Neuronal stem cell (in vitro differentiated cells): ENCODE measurements around the gene CHAF1A.

Experiments
- DNase-seq: peaks from one replicate; pipeline ENCODE4 v3.0.0-alpha.2; 2013; ENCODE audit warnings: low spot score
- H2AFZ ChIP-seq: one replicate; pipeline ENCODE4 v1.6.1; 2013; ENCODE audit warnings: mild to moderate bottlenecking, low read length, inconsistent platforms
- H2AK5ac ChIP-seq: 2 replicates; pipeline ENCODE4 v1.6.1; 2013; ENCODE audit warnings: low read depth, mild to moderate bottlenecking, inconsistent platforms, low read length, moderate library complexity, mixed read lengths
- H2BK120ac ChIP-seq: 2 replicates; pipeline ENCODE4 v1.6.1; 2013; ENCODE audit warnings: low read depth, mild to moderate bottlenecking, inconsistent platforms, low read length, moderate library complexity, mixed read lengths
- H2BK12ac ChIP-seq: one replicate; pipeline ENCODE4 v1.6.1; 2013; ENCODE audit warnings: low read length, inconsistent platforms
- H2BK15ac ChIP-seq: 2 replicates; pipeline ENCODE4 v1.6.1; 2013; ENCODE audit warnings: mild to moderate bottlenecking, low read length, inconsistent platforms, mixed read lengths
- H2BK5ac ChIP-seq: one replicate; pipeline ENCODE4 v1.6.1; 2013; ENCODE audit warnings: inconsistent platforms, mild to moderate bottlenecking, low read length, moderate library complexity
- H3K14ac ChIP-seq: one replicate; pipeline ENCODE4 v1.6.1; 2013; ENCODE audit warnings: low read length, inconsistent platforms
- H3K18ac ChIP-seq: 2 replicates; pipeline ENCODE4 v1.6.1; 2013; ENCODE audit warnings: low read length, inconsistent platforms
- H3K23ac ChIP-seq: 2 replicates; pipeline ENCODE4 v1.6.1; 2013; ENCODE audit warnings: low read depth, mild to moderate bottlenecking, mixed read lengths, low read length, inconsistent platforms; ENCODE audit not compliant: poor library complexity
- H3K27ac ChIP-seq: replicated peaks from 3 replicates; pipeline ENCODE4 v1.5.1; 2013; ENCODE audit warnings: low read length, inconsistent platforms
- H3K27me3 ChIP-seq, 3 experiments: 2 replicates each; pipeline ENCODE4 v1.6.1; 2013; ENCODE audit warnings: low read length in 3 of 3, mild to moderate bottlenecking in 2 of 3, inconsistent platforms in 1 of 3, low read depth in 1 of 3, mixed read lengths in 1 of 3, moderate library complexity in 1 of 3; ENCODE audit not compliant: control insufficient read depth in 3 of 3, insufficient read depth in 3 of 3
- H3K36me3 ChIP-seq, 2 donors: replicated peaks in 1 of 2; 2 replicates each; pipeline ENCODE4 v1.6.1; 2013; ENCODE audit warnings: low read length in 2 of 2; ENCODE audit not compliant: control insufficient read depth in 2 of 2, insufficient read depth in 2 of 2
- H3K4ac ChIP-seq: 2 replicates; pipeline ENCODE4 v1.6.1; 2013; ENCODE audit warnings: inconsistent platforms, mild to moderate bottlenecking, low read length, moderate library complexity
- H3K4me1 ChIP-seq, 2 donors: 1 replicate in 1 of 2; 2 replicates in 1 of 2; pipeline ENCODE4 v1.6.1; 2013; ENCODE audit warnings: low read length in 2 of 2, low read depth in 1 of 2; ENCODE audit not compliant: control insufficient read depth in 2 of 2, insufficient read depth in 1 of 2
- H3K4me2 ChIP-seq: one replicate; pipeline ENCODE4 v1.6.1; 2013; ENCODE audit warnings: mild to moderate bottlenecking, low read length, inconsistent platforms; ENCODE audit not compliant: insufficient read depth, poor library complexity, severe bottlenecking
- H3K4me3 ChIP-seq, 2 donors: 2 replicates each; pipeline ENCODE4 v1.5.1; 2013; ENCODE audit warnings: low read length in 2 of 2, mild to moderate bottlenecking in 2 of 2, inconsistent platforms in 1 of 2, moderate library complexity in 1 of 2
- H3K79me1 ChIP-seq: one replicate; pipeline ENCODE4 v1.6.1; 2013; ENCODE audit warnings: low read depth, mild to moderate bottlenecking, inconsistent platforms, low read length, moderate library complexity
- H3K9ac ChIP-seq: one replicate; pipeline ENCODE4 v1.6.1; 2013; ENCODE audit warnings: mild to moderate bottlenecking, low read depth, low read length, inconsistent platforms; ENCODE audit not compliant: poor library complexity
- H3K9me3 ChIP-seq, 2 donors: replicated peaks in 1 of 2; 2 replicates each; pipeline versions ENCODE3 to v1.6.1; 2013; ENCODE audit warnings: low read length in 2 of 2, mild to moderate bottlenecking in 2 of 2, inconsistent platforms in 1 of 2, low read depth in 1 of 2, mixed read lengths in 1 of 2, moderate library complexity in 1 of 2; ENCODE audit not compliant: control insufficient read depth in 2 of 2, insufficient read depth in 1 of 2
- H4K8ac ChIP-seq: one replicate; pipeline ENCODE4 v1.6.1; 2013; ENCODE audit warnings: low read depth, mild to moderate bottlenecking, inconsistent platforms, low read length, moderate library complexity
- H4K91ac ChIP-seq: one replicate; pipeline ENCODE4 v1.6.1; 2013; ENCODE audit warnings: low read length, low read depth, mild to moderate bottlenecking, inconsistent platforms; ENCODE audit not compliant: poor library complexity
- WGBS, 2 donors: extraction: QIAGEN DNeasy Blood & Tissue Kit; methylation state at CpG; one replicate each; pipeline ENCODE4 v1.1.7; 2013; ENCODE audit warnings: missing lambda C conversion rate in 2 of 2, mixed read lengths in 1 of 2; ENCODE audit not compliant: insufficient read length in 2 of 2, insufficient replicate concordance in 1 of 2; ENCODE audit errors: extremely low coverage in 2 of 2; 5-methylcytosine and 5-hydroxymethylcytosine counted together

CHAF1A gene

DNA sequence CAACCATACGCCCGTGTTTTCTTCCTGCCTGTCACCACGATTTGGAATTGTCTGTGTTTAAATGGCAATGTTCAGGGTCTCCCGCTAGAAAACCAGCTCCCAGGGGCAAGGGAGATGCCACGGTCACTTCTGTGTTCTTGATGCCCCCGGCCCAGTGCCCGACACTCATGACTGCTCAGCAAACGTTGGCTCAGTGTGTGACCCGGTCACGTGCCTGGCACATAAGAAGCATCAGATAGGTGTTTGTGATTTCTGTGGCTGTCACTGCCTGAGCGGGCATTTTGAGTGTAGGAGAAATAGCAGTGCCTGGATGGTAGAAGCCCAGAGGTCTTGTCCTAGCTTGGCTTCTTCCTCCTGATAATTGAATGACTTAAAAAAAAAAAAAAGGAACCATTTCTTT, 85.1 kb downstream of the CHAF1A start:
- no peak overlapping the region for H3K4me3 ChIP-seq
- no peak overlapping the region for H3K14ac ChIP-seq
- WGBS, 2 donors: no CpG with 5 or more reads among the region's 11 CpGs
- H2BK15ac ChIP-seq: no peak overlapping the region
- no peak overlapping the region for H3K18ac ChIP-seq
- H3K4me2 ChIP-seq: no peak overlapping the region
- no peak overlapping the region for H2AFZ ChIP-seq
- no peak overlapping the region for H2AK5ac ChIP-seq
- peaks cover 18% of the 10 kb centered on the region for H3K79me1 ChIP-seq
- H3K36me3 ChIP-seq: peaks cover 40 to 72% of the 10 kb centered on the region in 2 donors
- H3K23ac ChIP-seq: no peak overlapping the region
- peaks cover 0 to 2% (median under 1%) of the 10 kb centered on the region in 3 experiments for H3K27me3 ChIP-seq
- no peak overlapping the region for H4K8ac ChIP-seq
- no peak overlapping the region for H2BK12ac ChIP-seq
- no peak for DNase-seq
- no peak overlapping the region for H2BK5ac ChIP-seq
- H3K9ac ChIP-seq: no peak overlapping the region
- no peak overlapping the region for H3K27ac ChIP-seq
- peaks cover 0 to 8% of the 10 kb centered on the region in 2 donors for H3K9me3 ChIP-seq
- no peak overlapping the region for H2BK120ac ChIP-seq
- H3K4ac ChIP-seq: no peak overlapping the region
- no peak overlapping the region for H4K91ac ChIP-seq
- peaks cover 0 to 1% of the 10 kb centered on the region in 2 donors for H3K4me1 ChIP-seq

DNA sequence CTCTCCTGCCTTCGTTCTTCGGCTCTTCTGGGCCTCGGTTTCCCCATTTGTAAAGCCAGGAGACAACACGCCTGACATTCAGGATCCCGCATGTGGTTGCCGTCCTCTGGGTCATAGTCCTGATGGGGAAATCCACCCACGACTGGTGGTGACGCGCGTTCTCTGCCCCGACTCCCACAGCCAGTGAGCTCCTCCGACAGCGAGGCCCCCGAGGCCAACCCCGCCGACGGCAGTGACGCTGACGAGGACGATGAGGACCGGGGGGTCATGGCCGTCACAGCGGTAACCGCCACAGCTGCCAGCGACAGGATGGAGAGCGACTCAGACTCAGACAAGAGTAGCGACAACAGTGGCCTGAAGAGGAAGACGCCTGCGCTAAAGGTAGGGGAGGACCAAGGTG, 86.1 kb downstream of the CHAF1A start:
- Histone ChIP-seq H3K18ac (no peak overlapping the region), H2BK5ac (no peak overlapping the region), H4K8ac (no peak overlapping the region), H3K9ac (no peak overlapping the region), H3K9me3 (peaks cover 0 to 13% of the 10 kb centered on the region in 2 donors), H3K79me1 (peaks cover 20% of the 10 kb centered on the region), H2BK15ac (no peak overlapping the region), H3K14ac (no peak overlapping the region), H3K4me1 (peaks cover 0 to 1% of the 10 kb centered on the region in 2 donors), H4K91ac (no peak overlapping the region), H3K4me3 (no peak overlapping the region), H3K36me3 (peaks cover 44 to 72% of the 10 kb centered on the region in 2 donors), H2BK12ac (no peak overlapping the region), H3K4me2 (no peak overlapping the region), H2AFZ (no peak overlapping the region), H3K4ac (no peak overlapping the region), H3K27me3 (peaks cover 0 to 6% (median 2%) of the 10 kb centered on the region in 3 experiments), H2BK120ac (no peak overlapping the region), H3K27ac (no peak overlapping the region), H2AK5ac (no peak overlapping the region), H3K23ac (no peak overlapping the region)
- no peak for DNase-seq
- no CpG with 5 or more reads among the region's 29 CpGs for WGBS, 2 donors

DNA sequence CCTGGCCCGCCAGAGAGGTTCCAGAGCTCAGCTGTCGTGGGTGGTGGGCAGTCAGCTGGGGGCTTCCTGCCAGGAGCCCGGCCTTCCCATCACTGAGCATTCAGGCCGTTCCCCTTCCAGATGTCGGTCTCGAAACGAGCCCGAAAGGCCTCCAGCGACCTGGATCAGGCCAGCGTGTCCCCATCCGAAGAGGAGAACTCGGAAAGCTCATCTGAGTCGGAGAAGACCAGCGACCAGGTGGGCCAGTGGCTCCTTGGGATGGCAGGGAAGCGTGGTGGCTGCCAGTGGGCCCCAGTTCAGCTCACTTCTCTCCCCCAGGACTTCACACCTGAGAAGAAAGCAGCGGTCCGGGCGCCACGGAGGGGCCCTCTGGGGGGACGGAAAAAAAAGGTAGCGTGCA, 89.0 kb downstream of the CHAF1A start:
- no peak overlapping the region for H3K18ac ChIP-seq
- H3K9ac ChIP-seq: no peak overlapping the region
- H3K9me3 ChIP-seq: peaks cover 0 to 13% of the 10 kb centered on the region in 2 donors
- H2AFZ ChIP-seq: no peak overlapping the region
- DNase-seq: no peak
- peaks cover 0 to 6% (median 2%) of the 10 kb centered on the region in 3 experiments for H3K27me3 ChIP-seq
- H3K23ac ChIP-seq: no peak overlapping the region
- no CpG with 5 or more reads among the region's 21 CpGs for WGBS, 2 donors
- H3K36me3 ChIP-seq: peaks cover 54 to 86% of the 10 kb centered on the region in 2 donors
- H2BK12ac ChIP-seq: no peak overlapping the region
- H3K4me2 ChIP-seq: no peak overlapping the region
- no peak overlapping the region for H2BK15ac ChIP-seq
- no peak overlapping the region for H3K14ac ChIP-seq
- no peak overlapping the region for H2AK5ac ChIP-seq
- H3K4ac ChIP-seq: no peak overlapping the region
- no peak overlapping the region for H4K8ac ChIP-seq
- no peak overlapping the region for H2BK5ac ChIP-seq
- H3K4me3 ChIP-seq: no peak overlapping the region
- peaks cover 18% of the 10 kb centered on the region for H3K79me1 ChIP-seq
- H4K91ac ChIP-seq: no peak overlapping the region
- H3K27ac ChIP-seq: no peak overlapping the region
- peaks cover 0 to 1% of the 10 kb centered on the region in 2 donors for H3K4me1 ChIP-seq
- no peak overlapping the region for H2BK120ac ChIP-seq

DNA sequence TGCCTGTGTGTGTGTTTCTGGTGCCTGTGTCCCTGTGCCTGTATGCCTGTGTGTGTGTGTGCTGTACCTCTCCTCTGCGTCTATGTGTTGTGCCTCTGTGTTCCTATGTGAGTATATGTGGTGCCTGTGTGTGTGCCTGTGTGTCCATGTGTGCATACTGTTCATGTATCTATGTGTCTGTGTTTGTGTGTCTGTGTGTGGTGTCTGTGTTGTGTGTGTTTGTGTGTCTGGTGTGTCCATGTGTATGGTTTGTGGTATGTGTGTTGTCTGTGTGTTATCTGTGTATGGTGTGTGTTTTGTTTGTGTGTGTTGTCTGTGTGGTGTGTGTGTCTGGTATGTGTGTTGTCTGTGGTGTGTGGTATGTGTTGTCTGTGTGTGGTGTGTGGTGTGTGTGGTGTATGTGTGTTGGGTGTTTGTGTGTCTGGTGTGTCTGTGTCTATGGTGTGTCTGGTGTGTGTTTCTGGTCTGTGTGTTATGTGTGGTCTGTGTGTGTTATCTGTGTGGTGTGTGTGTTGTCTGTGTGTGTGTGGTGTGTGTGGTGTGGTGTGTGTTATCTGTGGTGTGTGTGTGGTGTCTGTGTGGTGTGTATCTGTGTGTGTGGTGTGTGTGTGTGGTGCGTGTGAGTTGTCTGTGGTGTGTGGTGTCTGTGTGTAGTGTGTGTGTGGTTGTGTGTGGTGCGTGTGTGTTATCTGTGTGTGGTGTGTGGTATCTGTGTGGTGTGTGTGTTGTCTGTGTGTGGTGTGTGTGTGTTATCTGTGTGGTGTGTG, 90.1 kb downstream of the CHAF1A start:
- Histone ChIP-seq H3K27ac (no peak overlapping the region), H4K8ac (peak overlapping the region; percentile 17), H3K9me3 (peaks cover 0 to 13% of the 10 kb centered on the region in 2 donors), H3K79me1 (peaks cover 19% of the 10 kb centered on the region), H3K23ac (peak overlapping the region; percentile 62), H3K36me3 (peaks cover 56 to 92% of the 10 kb centered on the region in 2 donors), H3K4me3 (peak overlapping the region in 1 of 2 donors; percentile 61), H3K14ac (peak overlapping the region; percentile 3), H2AK5ac (no peak overlapping the region), H3K9ac (no peak overlapping the region), H3K18ac (no peak overlapping the region), H2BK5ac (no peak overlapping the region), H2AFZ (no peak overlapping the region), H3K4ac (no peak overlapping the region), H2BK120ac (no peak overlapping the region), H3K4me2 (no peak overlapping the region), H2BK15ac (no peak overlapping the region), H3K27me3 (peaks cover 0 to 6% (median 2%) of the 10 kb centered on the region in 3 experiments), H4K91ac (no peak overlapping the region), H2BK12ac (no peak overlapping the region), H3K4me1 (peaks cover 0 to 1% of the 10 kb centered on the region in 2 donors)
- no peak for DNase-seq
- 100% methylated on average over 2 of the region's 3 CpGs; no CpG with 5 or more reads in 1 of the 2 donors for WGBS, 2 donors
